ENCODE data around the gene ELMO3.

Gene ELMO3

DNA sequence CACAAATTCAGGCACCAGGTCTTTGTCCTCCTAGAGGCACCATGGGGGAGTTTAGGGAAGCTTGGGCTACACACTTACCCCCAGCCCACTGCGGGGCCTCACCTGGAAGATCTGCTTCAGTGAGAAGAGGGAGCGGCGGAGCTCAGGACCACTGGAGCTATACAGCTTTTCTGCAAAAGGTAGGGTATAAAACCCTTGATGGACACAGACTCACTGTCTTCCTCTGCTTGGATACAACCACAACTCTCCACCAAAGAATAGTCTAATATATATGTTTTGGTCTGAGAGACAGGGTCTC, 39.3 kb downstream of the ELMO3 start:
- no peaks in the 10 kb centered on the region for H3K9me3 ChIP-seq (ENCODE audit: control insufficient read depth, insufficient read depth, low read length)
- H4K20me1 ChIP-seq (ENCODE audit: control insufficient read depth, insufficient read depth, low read depth, low read length): peaks cover 5% of the 10 kb centered on the region; the same call in 1 of the 2 replicates
- peaks cover 5% of the 10 kb centered on the region for H3K4me1 ChIP-seq (ENCODE audit: control insufficient read depth, low read length)
- H3K9me2 ChIP-seq (replicated peaks; ENCODE audit: control insufficient read depth, low read length): no peaks in the 10 kb centered on the region
- no peaks in the 10 kb centered on the region for H3K27me3 ChIP-seq (ENCODE audit: control insufficient read depth, low read length)
- no peaks in the 10 kb centered on the region for H3F3A ChIP-seq (ENCODE audit: control insufficient read depth, insufficient read depth)
- TF ChIP-seq EZH2phosphoT487 (IDR thresholded peaks at IDR 0.05; ENCODE audit: borderline replicate concordance, low read length): no peak
- TF ChIP-seq, protein P1, sequence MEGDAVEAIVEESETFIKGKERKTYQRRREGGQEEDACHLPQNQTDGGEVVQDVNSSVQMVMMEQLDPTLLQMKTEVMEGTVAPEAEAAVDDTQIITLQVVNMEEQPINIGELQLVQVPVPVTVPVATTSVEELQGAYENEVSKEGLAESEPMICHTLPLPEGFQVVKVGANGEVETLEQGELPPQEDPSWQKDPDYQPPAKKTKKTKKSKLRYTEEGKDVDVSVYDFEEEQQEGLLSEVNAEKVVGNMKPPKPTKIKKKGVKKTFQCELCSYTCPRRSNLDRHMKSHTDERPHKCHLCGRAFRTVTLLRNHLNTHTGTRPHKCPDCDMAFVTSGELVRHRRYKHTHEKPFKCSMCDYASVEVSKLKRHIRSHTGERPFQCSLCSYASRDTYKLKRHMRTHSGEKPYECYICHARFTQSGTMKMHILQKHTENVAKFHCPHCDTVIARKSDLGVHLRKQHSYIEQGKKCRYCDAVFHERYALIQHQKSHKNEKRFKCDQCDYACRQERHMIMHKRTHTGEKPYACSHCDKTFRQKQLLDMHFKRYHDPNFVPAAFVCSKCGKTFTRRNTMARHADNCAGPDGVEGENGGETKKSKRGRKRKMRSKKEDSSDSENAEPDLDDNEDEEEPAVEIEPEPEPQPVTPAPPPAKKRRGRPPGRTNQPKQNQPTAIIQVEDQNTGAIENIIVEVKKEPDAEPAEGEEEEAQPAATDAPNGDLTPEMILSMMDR (IDR thresholded peaks at IDR 0.05; ENCODE audit: low read depth, low read length, poor library complexity, severe bottlenecking): no peak
- H3K79me2 ChIP-seq (ENCODE audit: control insufficient read depth, low read length): no peaks in the 10 kb centered on the region; the same call in 1 of the 2 replicates
- H3K4me3 ChIP-seq (ENCODE audit: low read length): no peak overlapping the region
- peaks cover 12% of the 10 kb centered on the region for H3K36me3 ChIP-seq (ENCODE audit: control insufficient read depth, low read length)
- no peak overlapping the region for H3K27ac ChIP-seq (ENCODE audit: low read depth, low read length)
- H3K4me2 ChIP-seq (ENCODE audit: low read length): no peak overlapping the region

DNA sequence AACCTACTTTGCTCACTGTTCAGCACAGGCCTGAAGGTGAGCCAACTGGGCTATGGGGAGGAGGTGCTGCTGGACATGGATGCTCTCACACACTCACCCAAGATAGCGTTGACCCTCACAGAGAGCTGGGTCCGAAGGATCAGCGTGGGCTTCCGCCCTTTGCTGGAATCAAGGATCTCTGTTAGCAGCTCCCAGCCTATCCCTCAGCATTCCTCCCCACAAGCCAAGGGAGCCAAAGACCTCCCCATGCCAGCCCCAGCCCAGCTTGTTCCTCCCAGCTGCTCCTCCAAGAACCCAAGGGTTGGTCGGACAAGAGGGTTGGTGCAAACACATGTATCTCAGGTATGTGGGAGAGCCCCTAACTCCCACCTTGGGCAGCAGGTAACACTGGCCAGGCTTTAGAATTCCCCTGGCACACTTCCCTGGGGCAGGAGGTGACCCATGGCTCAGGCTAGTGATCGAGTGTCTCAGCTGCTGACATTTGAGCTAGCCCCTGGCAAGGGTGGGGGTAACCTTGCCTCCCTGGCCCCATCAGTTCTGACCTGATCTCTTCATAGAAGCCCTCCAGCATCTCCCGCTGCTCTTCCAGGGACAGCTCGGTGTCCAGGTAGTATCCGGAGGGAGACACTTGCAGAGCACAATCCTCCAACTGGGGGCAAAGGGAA, 40.0 kb downstream of the ELMO3 start:
- TF ChIP-seq, protein P1 (IDR thresholded peaks at IDR 0.05; ENCODE audit: low read depth, low read length, poor library complexity, severe bottlenecking): no peak
- TF ChIP-seq EZH2phosphoT487 (IDR thresholded peaks at IDR 0.05; ENCODE audit: borderline replicate concordance, low read length): no peak
- no peak overlapping the region for H3K27ac ChIP-seq (ENCODE audit: low read depth, low read length)
- no peaks in the 10 kb centered on the region for H3K9me2 ChIP-seq (replicated peaks; ENCODE audit: control insufficient read depth, low read length)
- no peak overlapping the region for H3K4me3 ChIP-seq (ENCODE audit: low read length)
- H3F3A ChIP-seq (ENCODE audit: control insufficient read depth, insufficient read depth): no peaks in the 10 kb centered on the region
- no peaks in the 10 kb centered on the region for H3K9me3 ChIP-seq (ENCODE audit: control insufficient read depth, insufficient read depth, low read length)
- H3K4me1 ChIP-seq (ENCODE audit: control insufficient read depth, low read length): peaks cover 11% of the 10 kb centered on the region
- no peak overlapping the region for H3K4me2 ChIP-seq (ENCODE audit: low read length)
- H3K36me3 ChIP-seq (ENCODE audit: control insufficient read depth, low read length): peaks cover 12% of the 10 kb centered on the region
- no peaks in the 10 kb centered on the region for H3K27me3 ChIP-seq (ENCODE audit: control insufficient read depth, low read length)
- peaks cover 6% of the 10 kb centered on the region for H3K79me2 ChIP-seq (ENCODE audit: control insufficient read depth, low read length)
- H4K20me1 ChIP-seq (ENCODE audit: control insufficient read depth, insufficient read depth, low read depth, low read length): peaks cover 5% of the 10 kb centered on the region; the same call in 1 of the 2 replicates

DNA sequence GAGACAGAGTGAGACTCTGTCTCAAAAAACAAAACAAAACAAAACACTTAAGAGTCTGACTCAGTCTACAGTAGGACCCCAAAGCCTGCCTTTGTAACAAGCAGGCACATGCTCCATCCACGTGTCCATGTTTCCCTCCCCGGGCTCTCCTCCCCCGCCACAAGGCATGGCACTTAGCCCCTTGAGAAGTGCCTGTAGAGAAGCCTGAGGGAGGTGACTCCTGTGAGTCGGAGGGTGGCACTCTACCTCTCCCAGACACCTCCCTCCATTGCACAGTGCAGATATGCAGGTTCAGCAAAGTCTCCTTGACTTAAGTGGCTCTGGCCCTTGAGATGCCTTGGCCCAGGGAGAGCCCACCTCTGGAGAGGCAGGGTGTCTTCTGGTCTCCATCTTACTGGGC, 41.6 kb downstream of the ELMO3 start:
- no peak overlapping the region for H3K4me2 ChIP-seq (ENCODE audit: low read length)
- H3K9me3 ChIP-seq (ENCODE audit: control insufficient read depth, insufficient read depth, low read length): no peaks in the 10 kb centered on the region
- H4K20me1 ChIP-seq (ENCODE audit: control insufficient read depth, insufficient read depth, low read depth, low read length): peaks cover 8% of the 10 kb centered on the region
- no peak for TF ChIP-seq EZH2phosphoT487 (IDR thresholded peaks at IDR 0.05; ENCODE audit: borderline replicate concordance, low read length)
- TF ChIP-seq, protein P1 (IDR thresholded peaks at IDR 0.05; ENCODE audit: low read depth, low read length, poor library complexity, severe bottlenecking): no peak
- H3K79me2 ChIP-seq (ENCODE audit: control insufficient read depth, low read length): peaks cover 8% of the 10 kb centered on the region
- H3K27ac ChIP-seq (ENCODE audit: low read depth, low read length): no peak overlapping the region
- H3F3A ChIP-seq (ENCODE audit: control insufficient read depth, insufficient read depth): peaks cover 4% of the 10 kb centered on the region; the same call in 1 of the 2 replicates
- H3K4me1 ChIP-seq (ENCODE audit: control insufficient read depth, low read length): peaks cover 27% of the 10 kb centered on the region
- H3K4me3 ChIP-seq (ENCODE audit: low read length): no peak overlapping the region
- peaks cover 12% of the 10 kb centered on the region for H3K36me3 ChIP-seq (ENCODE audit: control insufficient read depth, low read length)
- no peaks in the 10 kb centered on the region for H3K9me2 ChIP-seq (replicated peaks; ENCODE audit: control insufficient read depth, low read length)
- H3K27me3 ChIP-seq (ENCODE audit: control insufficient read depth, low read length): no peaks in the 10 kb centered on the region
